ENCODE measurements around the gene PHACTR3.

Gene PHACTR3

DNA sequence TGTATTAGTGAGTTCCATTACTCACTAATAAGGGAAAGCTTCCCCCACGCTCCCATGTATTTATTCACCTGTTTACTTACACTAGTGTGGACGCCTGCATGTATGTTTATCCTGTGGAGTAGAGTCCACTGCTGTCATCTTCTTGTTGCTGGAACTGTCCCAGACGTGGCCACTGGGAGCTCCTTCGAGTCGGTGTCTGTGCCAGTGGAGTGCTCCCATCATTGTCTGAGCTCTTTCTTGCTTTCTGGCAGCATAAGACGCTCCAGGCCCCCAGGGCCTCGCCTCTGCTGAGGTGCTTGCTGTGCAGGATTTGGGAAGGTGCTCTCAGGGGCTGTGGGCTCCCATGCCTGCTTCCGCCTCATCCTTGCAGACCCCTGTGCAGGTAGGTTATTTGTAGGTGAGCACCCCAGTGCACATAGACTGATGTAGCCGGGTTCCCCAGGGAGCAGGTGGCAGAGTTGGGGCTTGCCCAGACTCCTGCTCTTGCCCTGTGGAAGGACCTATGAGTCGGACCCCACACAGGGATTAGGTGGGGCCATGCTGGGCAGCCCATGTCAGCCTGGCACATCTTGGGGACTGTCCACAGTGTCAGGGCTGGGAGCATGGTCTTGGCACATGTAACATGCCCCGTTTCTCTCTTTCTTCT is 16.6 kb downstream of the PHACTR3 start:
- DNase-seq (ENCODE audit: low spot score): no peak

DNA sequence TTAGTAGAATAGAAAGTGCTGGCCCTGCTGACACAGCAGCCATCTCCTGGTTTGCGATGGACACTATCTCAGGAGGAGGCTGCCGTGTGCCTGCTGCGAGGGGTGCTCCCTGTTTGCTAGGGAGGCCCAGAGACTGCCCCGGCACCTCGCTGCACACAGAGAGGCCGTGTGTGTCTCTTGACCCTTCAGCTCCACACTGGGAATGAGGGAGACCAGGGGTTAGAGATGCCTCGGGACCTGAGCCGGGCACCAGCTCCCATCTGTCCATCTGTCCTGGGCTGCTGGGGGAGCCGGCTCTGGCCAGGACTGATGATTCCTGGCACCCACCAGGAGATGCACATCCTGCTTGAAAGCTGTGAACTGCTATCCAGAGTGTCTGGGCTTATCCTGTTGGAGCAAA is 18.2 kb downstream of the PHACTR3 start:
- DNase-seq (ENCODE audit: low spot score): no peak

DNA sequence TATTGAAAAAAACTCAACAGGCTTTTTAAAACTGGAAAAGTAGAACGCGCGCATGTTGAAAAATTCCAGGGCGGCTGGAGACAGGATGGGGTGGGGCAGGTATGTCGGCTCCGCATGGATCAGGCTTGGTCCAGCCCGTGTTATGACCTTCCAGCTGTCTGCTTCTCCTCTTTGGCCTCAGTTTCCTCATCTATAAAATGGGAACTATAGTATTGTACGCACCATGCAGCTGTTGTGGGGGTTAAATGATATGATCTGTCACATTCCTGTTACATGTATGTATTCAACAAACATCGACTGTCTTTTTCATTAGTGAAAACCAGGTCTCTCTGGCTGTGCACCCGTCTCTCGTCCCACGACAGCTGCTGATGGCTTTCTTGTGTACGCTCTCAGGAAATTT is 18.8 kb downstream of the PHACTR3 start:
- no peak for DNase-seq (ENCODE audit: low spot score)

DNA sequence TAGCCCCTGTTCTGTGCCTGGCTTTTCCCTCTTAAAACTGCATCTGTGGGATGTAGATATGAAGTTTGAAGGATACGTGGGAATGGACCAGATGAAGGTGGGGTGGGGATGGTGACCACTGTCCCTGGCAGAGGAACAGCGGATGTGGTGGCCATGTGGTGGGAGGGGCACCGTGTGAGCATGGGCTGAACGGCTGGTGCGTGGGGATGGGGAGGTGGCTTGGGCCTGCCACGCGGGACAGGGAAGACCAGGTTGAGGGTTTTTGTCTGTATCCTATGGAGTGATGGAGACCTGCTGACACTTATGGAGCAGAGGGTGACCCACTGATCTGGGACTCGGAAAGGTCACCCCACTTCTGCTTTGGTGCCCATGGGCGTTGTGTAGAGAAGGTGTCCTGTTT is 19.2 kb downstream of the PHACTR3 start:
- no peak for DNase-seq (ENCODE audit: low spot score)

DNA sequence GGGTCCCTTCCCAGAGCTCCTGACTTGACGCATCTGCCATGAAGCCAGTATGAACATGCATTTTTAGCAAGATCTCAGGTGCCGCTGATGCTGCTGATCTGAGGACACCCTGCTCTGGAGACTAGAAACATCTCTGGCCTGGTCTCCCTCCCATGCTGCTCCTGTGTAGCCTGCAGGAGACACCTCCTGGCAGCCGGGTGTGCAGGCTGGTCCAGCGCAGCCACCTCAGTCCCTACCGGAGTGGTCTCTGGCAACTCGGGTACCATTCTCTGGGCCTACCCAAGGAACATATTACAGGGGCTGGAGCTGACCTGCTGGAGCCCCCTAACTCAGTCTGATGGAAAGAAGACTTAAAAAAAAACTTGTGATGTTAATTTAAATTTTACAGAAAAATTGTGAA is 20.1 kb downstream of the PHACTR3 start:
- DNase-seq (ENCODE audit: low spot score): no peak

DNA sequence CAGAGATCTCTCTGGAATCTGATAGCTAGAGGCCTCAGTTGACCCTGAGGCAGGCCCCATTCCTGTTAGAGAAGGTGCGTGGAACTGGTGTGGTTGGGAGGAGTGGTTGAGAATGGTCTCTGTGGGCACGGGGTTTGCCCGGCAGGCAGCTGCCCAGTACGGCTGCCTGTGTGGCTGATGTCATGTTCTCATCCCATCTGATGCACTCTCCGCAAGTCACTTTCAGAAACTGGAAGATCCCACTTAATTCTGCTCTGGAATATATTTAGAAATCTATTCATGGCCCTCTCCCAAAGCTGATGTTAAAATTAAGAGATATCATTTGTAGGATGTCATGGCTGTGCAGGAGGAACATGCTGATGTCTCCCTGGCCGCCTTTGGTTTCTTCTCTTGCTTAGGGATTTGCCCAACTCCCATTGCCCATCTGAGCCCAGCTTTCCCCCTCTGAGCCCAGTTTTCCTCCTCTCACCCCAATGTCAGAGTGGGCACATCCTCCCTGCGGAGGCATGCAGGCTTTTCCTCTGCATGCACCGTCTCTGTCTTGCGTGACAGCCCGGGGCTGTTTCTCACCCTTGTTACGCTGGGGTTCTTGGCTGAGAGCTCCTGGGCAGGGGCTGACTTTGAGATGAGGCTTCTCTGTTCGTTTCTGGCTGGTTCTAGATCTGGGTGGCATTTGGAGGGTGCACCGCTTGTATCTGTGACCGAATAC is 21.0 kb downstream of the PHACTR3 start:
- peak; percentile 64 for DNase-seq (ENCODE audit: low spot score)

DNA sequence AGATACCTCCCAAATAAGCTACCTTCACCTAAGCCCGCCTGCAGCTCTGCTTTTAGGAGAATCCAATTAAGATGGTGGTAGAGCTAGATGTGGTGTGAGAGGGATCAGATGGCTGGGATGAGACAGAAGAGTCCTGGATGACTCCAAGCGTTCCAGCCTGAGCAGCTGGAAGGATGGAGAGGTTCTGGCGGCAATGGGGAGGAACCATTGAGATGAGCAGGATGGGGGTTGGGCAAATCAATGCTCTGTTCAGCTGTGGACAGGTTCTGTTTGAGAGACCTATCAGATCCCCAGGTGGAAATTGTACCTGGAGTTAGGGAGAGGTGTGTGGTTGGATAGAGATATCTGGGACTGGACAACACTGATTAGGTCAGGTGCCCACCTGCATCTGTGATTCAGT is 23.0 kb downstream of the PHACTR3 start:
- DNase-seq (ENCODE audit: low spot score): no peak

DNA sequence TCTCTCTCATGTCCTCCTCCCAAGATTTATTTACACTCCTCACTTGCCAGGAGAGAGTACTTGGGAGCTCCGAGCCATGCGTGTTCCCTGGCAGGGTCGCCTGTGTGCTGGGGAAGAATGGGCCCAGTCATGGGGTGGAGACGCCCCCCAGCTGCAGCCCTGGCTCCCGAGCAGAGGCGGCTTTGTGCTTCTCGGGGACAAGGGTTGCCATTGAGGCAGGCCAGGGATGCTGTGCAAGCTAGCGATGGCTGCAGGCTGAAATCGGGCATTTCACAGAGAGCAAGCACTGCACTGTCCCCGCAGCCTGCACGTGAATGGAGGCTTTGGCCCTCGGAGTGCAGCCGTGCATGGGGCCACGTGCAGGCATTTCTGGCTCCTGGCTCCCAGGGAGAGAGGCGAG is 23.8 kb downstream of the PHACTR3 start:
- DNase-seq (ENCODE audit: low spot score): peak; percentile 98

DNA sequence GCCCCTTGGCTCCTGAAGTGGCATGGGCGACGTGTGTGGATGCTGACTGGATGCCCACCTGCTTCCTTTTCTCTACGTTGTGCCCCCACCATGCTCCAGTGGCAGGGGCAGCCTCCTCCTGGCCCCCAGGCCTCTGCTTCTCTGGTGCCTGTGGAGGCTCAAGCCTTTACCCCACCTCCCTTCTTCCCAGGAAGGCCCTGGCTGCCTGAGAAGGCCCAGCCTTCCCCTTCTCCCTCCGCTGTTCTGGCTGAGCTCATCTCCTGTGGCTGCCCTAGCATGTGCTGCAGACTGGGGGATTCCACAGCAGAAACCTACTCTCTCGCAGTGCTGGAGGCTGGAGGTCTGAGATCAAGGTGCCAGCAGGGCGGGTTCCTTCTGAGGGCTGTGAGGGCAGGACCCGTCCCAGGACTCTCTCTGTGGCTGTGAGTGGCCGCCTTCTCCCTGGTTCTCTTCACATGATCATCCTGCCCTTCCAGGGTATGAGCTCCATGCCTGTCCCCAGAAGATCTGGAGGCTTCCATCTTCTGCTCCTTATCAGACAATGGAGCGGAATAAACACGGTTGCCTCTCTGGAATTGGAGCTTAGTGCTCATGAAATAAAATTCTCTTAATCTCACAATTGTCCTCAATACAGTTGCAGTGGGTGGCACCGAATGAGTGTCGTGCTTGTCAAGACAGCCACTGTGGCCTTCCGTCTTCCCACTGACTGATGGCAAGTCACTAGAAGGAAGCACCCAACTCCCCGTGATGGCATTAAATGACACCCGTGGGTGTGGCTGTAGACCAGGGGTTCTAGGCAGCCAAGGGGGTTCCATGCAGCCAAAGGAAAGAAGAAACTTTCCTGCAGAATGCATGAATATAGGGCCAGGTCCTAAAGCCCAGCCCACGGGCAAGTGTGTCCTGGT is 25.1 kb downstream of the PHACTR3 start:
- no peak for DNase-seq (ENCODE audit: low spot score)

DNA sequence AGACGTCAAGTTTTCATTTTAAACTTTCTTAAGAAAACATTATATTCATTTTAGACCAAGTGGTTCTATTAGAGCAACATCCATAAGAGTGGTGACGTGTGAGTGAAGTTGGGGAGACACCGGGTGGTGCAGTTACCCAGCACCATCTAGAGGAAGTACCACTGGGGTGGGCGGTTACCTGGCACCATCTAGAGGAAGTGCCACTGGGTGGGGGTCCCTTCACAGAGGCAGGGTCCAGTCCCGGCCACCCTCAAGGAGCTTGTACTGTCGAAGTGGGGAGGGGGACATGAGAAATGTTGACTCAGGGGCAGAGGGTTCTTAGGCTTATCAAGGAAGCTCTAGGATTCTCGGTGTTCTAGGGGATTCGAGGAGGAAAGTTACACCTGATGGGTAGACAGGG is 26.2 kb downstream of the PHACTR3 start:
- DNase-seq (ENCODE audit: low spot score): no peak

DNA sequence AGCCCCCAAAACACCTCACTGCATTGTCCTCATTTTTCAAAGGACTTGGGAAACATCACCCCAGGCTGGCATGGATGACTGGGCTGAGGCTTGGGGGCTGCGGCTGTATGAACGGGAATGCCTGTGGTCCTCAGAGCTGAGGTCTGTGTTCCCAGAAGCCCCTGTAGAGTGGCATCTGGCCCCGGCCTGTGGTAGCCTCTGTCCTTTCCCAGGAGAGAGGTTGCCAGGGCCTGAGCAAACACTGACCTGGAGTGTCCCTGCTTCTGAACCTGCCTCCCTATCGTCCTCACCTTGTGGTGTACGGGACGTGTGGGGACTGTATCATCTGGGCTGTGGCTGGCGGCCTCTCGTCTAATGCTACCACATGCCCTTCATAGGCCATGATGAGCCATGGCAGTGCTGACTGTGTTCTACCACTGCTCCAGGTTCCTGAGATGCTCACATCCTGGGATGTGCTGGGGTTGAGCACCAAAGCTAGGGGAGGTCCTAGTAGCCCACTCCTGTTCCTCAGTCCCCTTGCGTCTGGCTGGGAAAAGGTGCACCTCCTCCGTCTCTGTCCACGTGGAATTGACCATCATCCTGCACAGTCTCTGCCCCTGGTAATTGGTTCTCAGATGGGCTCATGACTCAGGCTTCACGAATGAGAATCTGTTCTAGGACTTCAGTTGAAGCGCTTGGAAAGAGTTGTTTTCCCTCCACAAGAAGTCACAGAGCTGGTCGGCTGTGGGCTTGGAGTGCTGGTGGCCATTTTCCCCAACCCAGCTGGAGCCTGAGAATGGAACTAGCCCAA is 27.6 kb downstream of the PHACTR3 start:
- no peak for DNase-seq (ENCODE audit: low spot score)

DNA sequence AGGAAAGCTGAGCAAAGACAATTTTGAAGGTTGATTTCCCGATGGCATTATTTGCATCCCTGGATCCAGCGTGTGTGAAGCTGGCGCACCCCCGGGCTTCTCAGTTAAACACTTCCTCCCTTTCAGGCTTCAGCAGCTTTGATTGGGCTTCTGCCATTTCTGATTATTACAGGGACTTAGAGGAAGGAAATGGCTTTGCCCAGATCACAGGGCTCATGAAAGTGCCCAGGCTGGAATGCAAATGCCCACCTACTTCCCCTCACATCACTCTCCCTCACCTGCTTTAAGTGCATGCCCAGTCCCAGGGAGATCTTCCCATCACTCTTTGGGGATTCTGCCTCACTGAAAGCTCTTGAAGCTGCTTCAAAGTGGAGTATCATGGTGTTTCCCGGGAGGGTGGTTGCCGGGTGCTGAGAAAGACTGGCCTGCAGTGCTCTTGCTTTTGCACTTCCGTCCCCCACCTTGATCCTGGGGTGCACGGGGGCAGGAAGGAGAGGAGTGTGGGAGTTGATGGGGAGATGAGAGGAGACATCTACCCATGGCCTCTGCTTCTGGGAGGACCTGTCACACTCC is 28.3 kb downstream of the PHACTR3 start:
- DNase-seq (ENCODE audit: low spot score): no peak

DNA sequence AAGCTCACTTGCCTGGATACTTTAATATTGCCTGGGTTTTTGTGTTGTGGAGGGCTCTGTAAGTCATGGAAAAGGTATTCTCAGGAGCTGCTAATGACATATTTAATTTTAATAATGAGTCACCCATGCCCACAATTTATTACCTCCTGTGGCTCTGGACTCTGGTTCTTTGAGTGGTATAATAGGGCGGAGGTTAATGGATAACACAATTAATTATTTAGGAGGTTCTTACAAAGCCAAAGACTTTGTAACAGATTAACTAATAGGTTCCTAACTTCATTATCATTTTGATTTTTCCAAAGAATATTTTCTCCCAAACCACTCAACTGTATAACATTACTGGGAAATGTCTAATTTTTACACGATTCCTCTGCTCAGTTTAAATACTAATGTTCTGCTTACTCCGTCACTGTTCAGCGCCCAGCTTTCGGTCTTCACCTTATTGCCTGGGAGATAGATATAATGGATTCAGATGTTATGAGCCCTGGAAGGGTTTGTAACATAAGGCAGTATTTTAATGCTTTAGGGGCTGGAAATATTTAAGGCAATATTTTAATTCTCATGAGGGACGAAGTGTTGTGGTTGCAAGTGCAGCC is 29.4 kb downstream of the PHACTR3 start:
- no peak for DNase-seq (ENCODE audit: low spot score)

DNA sequence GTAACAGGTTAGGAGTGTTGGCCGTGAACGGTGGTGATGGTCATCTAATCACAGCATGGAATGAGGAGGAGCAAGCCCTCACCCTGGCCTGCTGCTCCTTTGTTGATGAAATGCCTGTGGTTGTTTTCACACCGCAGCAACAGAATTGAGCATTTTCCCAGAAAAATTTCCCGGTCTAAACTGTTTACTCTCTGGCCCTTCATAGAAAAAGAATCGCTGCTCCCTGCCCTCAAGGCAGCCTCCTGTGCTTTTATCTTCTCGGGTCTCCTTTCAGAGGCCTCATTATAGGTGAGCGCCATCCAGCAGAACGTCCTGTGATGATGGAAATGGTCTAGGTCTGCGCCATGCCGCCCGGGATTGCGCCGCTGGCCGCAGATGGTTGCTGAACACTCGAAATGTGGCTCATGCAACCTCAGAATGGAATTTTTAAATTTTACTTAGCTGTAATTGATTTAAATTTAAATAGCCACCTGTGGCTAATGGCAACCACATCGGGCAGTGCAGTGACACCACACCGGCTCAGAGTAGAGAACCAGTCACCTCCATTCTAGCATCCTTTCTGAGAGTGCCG is 30.2 kb downstream of the PHACTR3 start:
- DNase-seq (ENCODE audit: low spot score): no peak

DNA sequence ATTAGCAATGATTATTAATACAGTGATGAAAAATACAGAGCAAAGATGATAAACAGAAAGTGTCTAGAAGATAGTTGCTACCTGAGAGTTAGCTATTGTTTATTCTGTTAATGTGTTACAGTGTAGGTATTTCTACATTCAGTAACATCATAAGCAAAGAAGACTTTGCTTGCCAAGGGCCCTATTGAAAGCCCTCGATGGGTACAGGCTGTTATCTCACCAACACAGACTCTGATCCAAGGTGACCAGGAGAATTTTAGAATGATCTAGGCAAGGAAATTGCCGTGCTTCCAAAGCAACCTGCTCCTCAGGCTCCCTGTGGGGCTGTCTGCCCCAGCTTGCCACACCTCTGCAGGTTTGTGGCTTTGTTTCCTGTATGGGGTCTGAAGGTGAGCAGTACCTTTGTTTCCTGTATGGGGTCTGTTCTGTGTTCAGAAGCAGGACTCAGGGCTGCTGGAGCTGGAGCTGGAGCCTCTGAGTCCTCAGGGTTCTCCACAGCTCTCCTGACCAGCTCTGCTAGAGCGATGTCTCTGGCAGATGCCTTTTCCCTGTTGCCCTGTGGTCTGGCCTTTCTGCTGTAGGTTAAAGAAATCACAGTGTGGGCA is 32.5 kb downstream of the PHACTR3 start:
- DNase-seq (ENCODE audit: low spot score): no peak

DNA sequence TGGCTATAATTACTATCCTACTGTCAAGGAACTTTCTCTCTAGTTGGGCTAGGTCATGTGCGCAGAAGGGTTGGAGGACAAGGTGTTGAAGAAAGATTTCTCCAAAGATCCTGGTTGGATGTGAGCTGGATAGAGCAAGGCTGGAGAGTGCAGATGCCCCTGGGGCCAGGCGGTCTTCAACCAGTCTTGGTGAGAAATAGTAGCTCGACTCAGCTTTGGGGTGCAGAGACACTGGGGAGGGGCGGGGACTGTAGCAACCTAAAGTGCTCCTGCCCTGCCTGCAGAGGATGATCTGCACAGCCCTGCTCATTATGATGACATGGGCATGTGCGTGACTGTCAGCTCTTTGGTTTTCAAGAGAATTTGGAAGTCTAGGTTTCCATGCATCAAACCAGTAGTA is 35.9 kb downstream of the PHACTR3 start:
- DNase-seq (ENCODE audit: low spot score): no peak

DNA sequence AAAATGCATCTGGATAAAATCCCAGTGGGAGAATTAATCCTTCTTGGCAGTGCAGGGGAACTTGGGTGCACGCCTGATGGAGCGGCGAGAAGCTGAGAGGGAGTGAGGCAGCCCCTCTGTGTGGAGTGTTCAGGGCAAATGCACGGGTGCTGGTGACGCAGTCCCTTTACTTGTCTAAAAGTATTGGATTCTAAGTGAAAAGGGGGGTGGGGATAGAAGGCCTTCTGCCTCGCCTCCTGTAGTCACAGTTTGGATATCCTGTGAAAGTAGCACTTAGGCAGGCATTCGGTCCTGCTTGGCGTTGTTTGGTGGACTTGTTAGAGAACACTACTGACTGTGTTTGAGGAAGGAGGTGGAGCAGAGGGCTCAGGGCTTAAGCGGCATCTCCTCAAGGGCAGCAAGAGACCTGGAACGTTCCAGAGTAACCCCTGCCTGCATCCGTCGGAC is 39.3 kb downstream of the PHACTR3 start:
- DNase-seq (ENCODE audit: low spot score): peak; percentile 85

DNA sequence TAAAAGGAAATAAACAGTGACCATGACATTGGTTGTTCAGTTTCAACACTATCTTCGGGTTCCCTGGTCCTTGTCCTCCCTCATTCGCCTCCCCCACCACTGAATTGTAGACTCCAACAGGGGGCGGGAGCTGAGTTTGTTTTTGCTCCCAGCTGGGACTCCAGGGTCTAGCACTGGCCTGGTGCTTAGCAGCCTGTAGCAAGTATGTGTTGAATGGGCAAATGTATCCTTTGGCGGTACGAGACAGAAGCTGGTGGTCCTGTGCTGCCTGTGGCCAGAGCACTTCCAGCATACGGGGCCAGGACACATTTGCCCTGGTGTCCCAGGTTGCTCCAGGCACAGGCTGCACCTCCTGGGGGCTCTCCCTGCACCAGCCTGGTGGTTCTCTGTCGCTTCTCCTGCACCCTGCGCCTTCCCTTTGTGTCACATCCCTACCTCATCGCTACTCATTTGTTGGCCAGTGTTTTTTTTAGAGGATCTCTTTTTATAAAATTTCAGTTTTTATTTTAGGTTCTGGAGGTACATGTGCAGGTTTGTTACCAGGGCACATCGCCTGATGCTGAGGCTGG is 40.1 kb downstream of the PHACTR3 start:
- DNase-seq (ENCODE audit: low spot score): no peak

DNA sequence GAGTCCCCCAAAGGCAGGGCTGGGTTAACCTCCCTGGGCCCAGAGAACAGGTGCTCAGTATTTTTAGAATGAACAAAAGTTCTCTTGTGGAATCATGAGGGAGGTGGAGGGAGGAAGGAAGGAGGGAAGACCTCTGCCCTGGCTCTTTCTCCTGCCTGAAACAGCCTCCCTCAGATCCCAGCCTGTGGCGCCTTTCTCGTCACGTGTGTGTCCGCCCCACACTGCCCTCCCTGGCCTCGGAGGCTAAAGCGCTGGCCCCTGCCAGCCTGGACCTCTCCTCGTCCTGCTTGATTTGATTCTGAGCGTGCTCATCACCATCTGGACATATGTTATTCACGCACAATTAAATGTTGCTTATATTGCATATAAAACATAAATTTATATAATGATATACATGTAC is 40.9 kb downstream of the PHACTR3 start:
- peak; percentile 85 for DNase-seq (ENCODE audit: low spot score)

DNA sequence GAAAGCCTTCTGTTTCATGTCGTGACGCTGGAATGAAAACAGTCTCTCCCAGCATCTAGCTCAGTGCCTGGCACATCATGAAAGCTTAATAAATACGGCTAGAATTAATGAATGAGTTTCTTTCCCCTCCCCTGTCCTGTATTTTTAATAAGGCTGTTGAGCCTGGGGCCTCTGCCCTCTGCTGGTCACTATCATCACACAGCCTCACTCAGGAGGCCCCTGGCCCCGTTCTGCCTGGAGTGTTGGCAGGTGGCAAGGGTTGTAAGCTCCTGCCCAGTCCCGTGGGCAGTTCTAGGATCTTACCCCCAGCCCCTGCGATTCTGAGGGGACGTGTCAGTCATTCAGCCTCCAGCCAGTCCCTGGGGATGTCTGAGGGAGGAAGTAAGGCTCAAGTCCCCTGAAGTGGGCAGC is 41.4 kb downstream of the PHACTR3 start:
- DNase-seq (ENCODE audit: low spot score): peak; percentile 80
